ENCODE measurements around the gene LIPK. TPM values are rescaled to one million over a fixed set of nuclear protein-coding genes. Genes with fewer than 3 reads are reported as not detected.

The LIPK gene
- total RNA-seq, 1 experiment from 2014 or later = not detected

DNA sequence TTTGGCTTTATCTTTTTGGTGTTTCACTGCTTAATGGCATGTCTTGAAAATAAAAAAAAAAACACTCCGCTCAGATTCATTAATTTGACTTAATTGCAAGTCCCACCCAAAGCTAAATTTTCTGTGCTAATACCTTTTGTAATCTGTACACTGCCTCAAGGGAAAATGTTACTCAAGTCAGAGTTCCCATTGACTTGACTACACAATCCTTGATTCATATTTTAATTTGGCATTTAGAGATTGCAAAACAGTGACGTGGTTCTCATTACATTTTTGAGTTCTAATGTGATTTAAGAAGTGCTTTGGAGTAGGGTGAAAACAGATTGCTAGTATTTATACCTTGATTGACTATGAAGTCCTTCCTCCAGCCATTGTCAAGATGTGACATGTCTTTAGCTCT is 75.2 kb downstream of the LIPK start:
- DNase-seq (ENCODE audit: extremely low read depth, low read depth) = no peak

- no peak for DNase-seq (ENCODE audit: extremely low read depth, low read depth)
Observed at GRCh38 chr10:88782222-88782621, 76.2 kb downstream of the LIPK start.

GRCh38 chr10:88783724-88784123 is 77.7 kb downstream of the LIPK start:
- DNase-seq (ENCODE audit: extremely low read depth, low read depth) = no peak

DNA sequence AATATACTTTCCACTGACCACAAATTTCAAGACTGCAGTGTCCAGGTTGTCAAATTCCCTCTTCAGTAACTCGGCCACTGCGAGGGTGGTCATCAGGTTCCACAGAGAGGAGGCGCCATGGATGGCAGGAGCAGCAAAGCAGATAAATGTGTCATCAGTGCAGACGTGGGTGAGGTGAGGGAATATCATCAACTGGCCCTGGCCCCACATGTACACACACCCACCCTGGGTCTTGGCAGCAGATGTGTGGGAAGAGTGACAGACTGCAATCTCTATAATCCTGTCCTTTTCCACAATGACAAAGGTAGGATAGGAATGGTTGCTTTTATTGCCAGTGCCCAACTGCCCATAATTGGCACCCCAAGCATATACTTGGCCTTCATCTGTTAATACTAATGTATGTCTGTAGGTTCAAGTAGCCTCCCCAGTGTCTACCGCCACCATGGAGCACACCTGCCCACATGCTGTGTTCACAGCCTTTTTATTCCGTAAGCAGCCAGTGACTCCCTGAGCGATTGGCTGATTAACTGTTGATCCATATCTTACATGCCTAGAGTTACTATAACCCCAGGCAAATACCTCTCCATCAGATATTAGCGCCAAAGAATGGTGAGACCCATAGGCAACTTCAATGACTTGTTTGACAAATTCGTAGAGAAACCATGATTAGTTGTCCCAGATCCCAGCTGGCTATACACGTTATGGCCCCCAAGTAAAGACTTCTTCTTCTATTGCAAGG is 80.2 kb downstream of the LIPK start:
- DNase-seq (ENCODE audit: extremely low read depth, low read depth) = no peak

GRCh38 chr10:88787463-88787862 is 81.4 kb downstream of the LIPK start:
- no peak for DNase-seq (ENCODE audit: extremely low read depth, low read depth)

DNA sequence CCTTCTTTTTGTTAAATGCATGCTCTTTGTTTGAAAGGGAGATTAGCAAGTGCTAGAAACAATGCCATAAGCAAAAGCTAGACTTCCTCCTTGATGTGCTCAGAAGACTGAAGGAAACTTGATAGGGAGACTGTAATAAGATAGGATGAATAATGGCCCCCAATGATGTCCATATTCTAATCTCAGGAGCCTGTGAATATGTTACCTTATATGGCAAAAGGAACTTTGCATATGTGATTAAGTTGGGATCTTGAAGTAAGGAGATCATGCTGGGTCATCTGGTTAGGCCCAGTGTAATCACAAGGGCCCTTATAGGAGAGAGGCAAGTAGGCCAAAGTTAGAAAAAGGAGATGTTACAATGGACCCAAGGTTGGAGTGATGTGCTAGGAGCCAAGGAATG is 82.9 kb downstream of the LIPK start:
- DNase-seq (ENCODE audit: extremely low read depth, low read depth) = no peak

GRCh38 chr10:88791924-88792323 is 85.9 kb downstream of the LIPK start:
- peak; percentile 29 for DNase-seq (ENCODE audit: extremely low read depth, low read depth)

DNA sequence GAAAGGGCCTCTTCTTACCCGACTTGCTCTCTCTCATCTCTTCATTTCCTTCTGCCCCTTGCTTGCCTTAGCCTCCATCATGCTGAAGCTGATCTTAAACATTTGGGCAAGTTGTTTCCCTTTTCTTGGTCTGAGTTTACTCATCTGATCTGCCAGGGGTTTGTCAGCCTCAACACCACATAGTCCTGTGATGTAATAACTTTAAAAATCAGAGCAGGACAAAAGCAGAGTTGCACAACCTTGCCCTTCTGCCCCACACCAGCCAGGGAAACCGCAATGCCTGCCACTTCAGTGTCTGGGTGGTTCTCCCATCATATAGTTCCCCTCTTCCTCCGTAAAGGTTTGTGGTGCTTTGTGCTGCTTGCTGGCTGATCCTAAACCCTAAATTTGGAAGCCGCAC is 86.6 kb downstream of the LIPK start:
- DNase-seq (ENCODE audit: extremely low read depth, low read depth) = no peak

- no peak for DNase-seq (ENCODE audit: extremely low read depth, low read depth)
Observed at GRCh38 chr10:88793712-88794299, 87.8 kb downstream of the LIPK start.

GRCh38 chr10:88794731-88795130 is 88.7 kb downstream of the LIPK start:
- DNase-seq (ENCODE audit: extremely low read depth, low read depth) = no peak

DNA sequence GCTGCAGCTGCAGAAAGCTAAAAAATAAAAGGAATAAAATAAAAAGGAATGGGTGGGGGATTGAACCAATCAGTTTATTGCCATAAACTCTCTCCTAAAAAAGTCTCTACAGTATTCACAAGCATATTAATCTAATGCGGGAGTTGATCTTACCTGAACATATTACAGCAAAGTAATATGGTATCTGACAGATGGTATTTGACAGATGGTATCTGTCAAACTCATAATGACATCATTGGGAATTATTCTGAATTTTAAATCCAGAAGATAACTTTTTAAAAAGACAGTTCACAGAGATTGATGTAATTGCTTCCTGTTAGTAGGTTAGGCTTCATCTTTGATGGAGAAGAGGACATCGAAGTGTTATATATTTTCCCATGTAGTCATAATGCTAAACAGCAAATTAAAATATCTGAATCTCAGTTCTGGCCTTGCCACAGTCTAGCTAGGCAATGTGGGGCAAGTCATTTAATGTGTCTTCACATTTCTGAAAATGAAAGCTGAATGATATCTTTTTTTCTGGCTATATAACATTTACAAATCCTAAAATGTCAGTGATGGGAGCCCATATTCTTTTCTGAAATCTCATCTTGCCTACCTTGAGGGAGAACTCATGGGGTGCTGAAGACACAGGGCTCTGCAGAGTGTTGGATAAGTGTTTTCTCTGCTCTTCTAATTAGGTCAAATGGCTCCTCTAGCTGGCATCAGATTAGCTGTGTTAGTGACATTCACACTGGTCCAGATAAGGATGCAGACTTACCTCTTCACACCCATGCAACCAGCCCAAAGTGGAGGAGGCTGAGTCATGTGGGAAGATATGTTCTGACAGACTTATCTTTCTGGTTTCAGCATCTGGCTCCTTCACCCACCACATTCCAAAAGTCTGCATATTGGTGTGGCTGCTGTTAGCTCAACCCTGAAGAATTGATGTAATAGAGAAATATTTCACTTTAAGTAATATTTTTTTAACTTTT is 94.4 kb downstream of the LIPK start:
- DNase-seq (ENCODE audit: extremely low read depth, low read depth) = no peak

Other genes starting within 250 kb of the LIPK start
- gene RNLS, start 122.9 kb upstream of the LIPK start, total RNA-seq (2014; rRNA removed; shearing (Covaris generic)) = 0.45 TPM in 1 of 2 replicates, not detected in the other
- not detected in 2 replicates for gene LIPJ, start 119.5 kb upstream of the LIPK start, total RNA-seq (2014; rRNA removed; shearing (Covaris generic))
- gene LIPF, start 41.8 kb upstream of the LIPK start, total RNA-seq (2014; rRNA removed; shearing (Covaris generic)) = not detected in 2 replicates
- gene LIPN, start 53.8 kb downstream of the LIPK start, total RNA-seq (2014; rRNA removed; shearing (Covaris generic)) = not detected in 2 replicates
- not detected in 2 replicates for gene LIPM, start 96.5 kb downstream of the LIPK start, total RNA-seq (2014; rRNA removed; shearing (Covaris generic))
- gene ANKRD22, start 145.6 kb downstream of the LIPK start, total RNA-seq (2014; rRNA removed; shearing (Covaris generic)) = 0.17 TPM in 1 of 2 replicates, not detected in the other
- 37.6 and 39.8 TPM in 2 replicates for gene STAMBPL1, start 174.0 kb downstream of the LIPK start, total RNA-seq (2014; rRNA removed; shearing (Covaris generic))
- gene ACTA2, start 246.5 kb downstream of the LIPK start, total RNA-seq (2014; rRNA removed; shearing (Covaris generic)) = 40.4 and 41.7 TPM in 2 replicates